Activated CD4-positive, alpha-beta T cell treated with anti-CD3 and anti-CD28 coated beads for 1 hour (primary cell): ENCODE results near the gene HBB.
"Not testable (repeated sequence)": the region's sequence is repeated elsewhere in the genome, so short reads cannot be mapped to it uniquely, and the experiment has no call there.

Experiments used
- DNase-seq: peaks from one replicate; pipeline ENCODE4 v3.0.0-alpha.2; 2020

Gene HBB

GRCh38 chr11:5226732-5227310, at the start of gene HBB:
HBB (minus strand) TSS chr11:5227071; CDS start chr11:5227021, 50 bp downstream.
- DNase-seq = no peak

GRCh38 chr11:5275369-5276110, 48.7 kb upstream of the HBB start:
- no peak for DNase-seq

GRCh38 chr11:5274395-5274794, 47.5 kb upstream of the HBB start:
- DNase-seq = no peak

GRCh38 chr11:5272395-5273017, 45.6 kb upstream of the HBB start:
- no peak for DNase-seq

- DNase-seq = no peak
Observed at GRCh38 chr11:5269715-5270147, 42.9 kb upstream of the HBB start, which contains the start of gene HBE1. HBE1 (minus strand) TSS chr11:5269945; CDS start chr11:5269890, 55 bp downstream.

- DNase-seq = no peak
Observed at GRCh38 chr11:5267033-5267563, 40.2 kb upstream of the HBB start.

GRCh38 chr11:5266609-5267008, 39.7 kb upstream of the HBB start:
- no peak for DNase-seq

- no peak for DNase-seq
Observed at GRCh38 chr11:5265832-5266231, 39.0 kb upstream of the HBB start.

GRCh38 chr11:5258543-5259262, 31.8 kb upstream of the HBB start:
- no peak for DNase-seq

GRCh38 chr11:5257296-5257695, 30.4 kb upstream of the HBB start:
- no peak for DNase-seq

- not testable (repeated sequence) for DNase-seq
Observed at GRCh38 chr11:5254646-5255413, 28.0 kb upstream of the HBB start, which contains the start of gene HBG2. HBG2 (minus strand) TSS chr11:5254781; CDS start chr11:5254728, 53 bp downstream.

- DNase-seq = not testable (repeated sequence)
Observed at GRCh38 chr11:5254023-5254422, 27.2 kb upstream of the HBB start.

- DNase-seq = not testable (repeated sequence)
Observed at GRCh38 chr11:5253440-5253839, 26.6 kb upstream of the HBB start.

GRCh38 chr11:5252919-5253265, 26.0 kb upstream of the HBB start:
- no peak for DNase-seq

- DNase-seq = no peak
Observed at GRCh38 chr11:5252192-5252918, 25.5 kb upstream of the HBB start.

- DNase-seq = no peak
Observed at GRCh38 chr11:5251746-5252145, 24.9 kb upstream of the HBB start.

- no peak for DNase-seq
Observed at GRCh38 chr11:5250543-5251204, 23.8 kb upstream of the HBB start.

- not testable (repeated sequence) for DNase-seq
Observed at GRCh38 chr11:5249807-5250396, 23.0 kb upstream of the HBB start, which contains the start of gene HBG1. HBG1 (minus strand) TSS chr11:5249857; CDS start chr11:5249804, 53 bp downstream.

- DNase-seq = not testable (repeated sequence)
Observed at GRCh38 chr11:5248498-5248897, 21.6 kb upstream of the HBB start.

GRCh38 chr11:5247472-5248192, 20.8 kb upstream of the HBB start:
- no peak for DNase-seq
